ENCODE measurements around the gene LAS1L. TPM values are rescaled to one million over a fixed set of nuclear protein-coding genes. Genes with fewer than 3 reads are reported as not detected.

LAS1L gene
- total and polyA plus RNA-seq, 2 donors (not counting 1 experiment from before 2014, with no cell fraction given), result 11.9 to 16.4 TPM

- H3K4me1 ChIP-seq (ENCODE audit: control insufficient read depth, extremely low read depth, insufficient read depth, low read length), result peaks cover 3% of the 10 kb centered on the region
- DNase-seq (ENCODE audit: low read depth in 2 of 2), result peak in 1 of 2 donors; percentile 4
- H3K79me2 ChIP-seq (ENCODE audit: control insufficient read depth, insufficient read depth, low read length), result peaks cover 19% of the 10 kb centered on the region
- no peak overlapping the region for H3K4me3 ChIP-seq (replicated peaks in 1 of 4; ENCODE audit: control extremely low read depth in 1 of 4, insufficient read depth in 1 of 4, low read depth in 3 of 4, low read length in 4 of 4)
- no peaks in the 10 kb centered on the region for H3K36me3 ChIP-seq (ENCODE audit: control insufficient read depth, insufficient read depth, low read length)
- H3K9ac ChIP-seq (ENCODE audit: insufficient read depth, low read length), result no peak overlapping the region
- no peaks in the 10 kb centered on the region for H4K20me1 ChIP-seq (ENCODE audit: control insufficient read depth, extremely low read depth, insufficient read depth, low read length)
- no peak overlapping the region for H2AFZ ChIP-seq (ENCODE audit: low read length)
- H3K4me2 ChIP-seq (ENCODE audit: extremely low read depth, insufficient read depth, low read length), result no peak overlapping the region
- no peak for TF ChIP-seq CTCF (conservative IDR thresholded peaks at IDR 0.05 in 1 of 2, IDR thresholded peaks at IDR 0.05 in 1 of 2; ENCODE audit: low read depth in 1 of 2, low read length in 2 of 2)
- TF ChIP-seq EZH2 (IDR thresholded peaks at IDR 0.05; ENCODE audit: low read length, missing control alignments), result no peak
- no peaks in the 10 kb centered on the region for H3K27me3 ChIP-seq (ENCODE audit: control insufficient read depth, insufficient read depth, low read length)
- H3K27ac ChIP-seq (ENCODE audit: insufficient read depth, low read length), result no peak overlapping the region
- H3K9me3 ChIP-seq (ENCODE audit: control insufficient read depth, insufficient read depth, low read depth, low read length), result no peaks in the 10 kb centered on the region
Observed at GRCh38 chrX:65537229-65537628, 2.6 kb upstream of the LAS1L start.

GRCh38 chrX:65536291-65536690, 1.7 kb upstream of the LAS1L start:
- no peak overlapping the region for H3K4me2 ChIP-seq (ENCODE audit: extremely low read depth, insufficient read depth, low read length)
- H3K4me1 ChIP-seq (ENCODE audit: control insufficient read depth, extremely low read depth, insufficient read depth, low read length), result peaks cover 3% of the 10 kb centered on the region
- no peak overlapping the region for H2AFZ ChIP-seq (ENCODE audit: low read length)
- H3K36me3 ChIP-seq (ENCODE audit: control insufficient read depth, insufficient read depth, low read length), result no peaks in the 10 kb centered on the region
- H3K9me3 ChIP-seq (ENCODE audit: control insufficient read depth, insufficient read depth, low read depth, low read length), result no peaks in the 10 kb centered on the region
- TF ChIP-seq EZH2 (IDR thresholded peaks at IDR 0.05; ENCODE audit: low read length, missing control alignments) (no peak), CTCF (conservative IDR thresholded peaks at IDR 0.05 in 1 of 2, IDR thresholded peaks at IDR 0.05 in 1 of 2; ENCODE audit: low read depth in 1 of 2, low read length in 2 of 2) (no peak)
- H3K27ac ChIP-seq (ENCODE audit: insufficient read depth, low read length), result no peak overlapping the region
- H3K4me3 ChIP-seq (replicated peaks in 1 of 4; ENCODE audit: control extremely low read depth in 1 of 4, insufficient read depth in 1 of 4, low read depth in 3 of 4, low read length in 4 of 4), result no peak overlapping the region
- no peaks in the 10 kb centered on the region for H4K20me1 ChIP-seq (ENCODE audit: control insufficient read depth, extremely low read depth, insufficient read depth, low read length)
- no peak overlapping the region for H3K9ac ChIP-seq (ENCODE audit: insufficient read depth, low read length)
- no peaks in the 10 kb centered on the region for H3K27me3 ChIP-seq (ENCODE audit: control insufficient read depth, insufficient read depth, low read length)
- no peak for DNase-seq (ENCODE audit: low read depth in 2 of 2)
- H3K79me2 ChIP-seq (ENCODE audit: control insufficient read depth, insufficient read depth, low read length), result peaks cover 23% of the 10 kb centered on the region

- no peak for DNase-seq (ENCODE audit: low read depth in 2 of 2)
- peaks cover 3% of the 10 kb centered on the region for H3K4me1 ChIP-seq (ENCODE audit: control insufficient read depth, extremely low read depth, insufficient read depth, low read length)
- H3K4me2 ChIP-seq (ENCODE audit: extremely low read depth, insufficient read depth, low read length), result no peak overlapping the region
- peaks cover 23% of the 10 kb centered on the region for H3K79me2 ChIP-seq (ENCODE audit: control insufficient read depth, insufficient read depth, low read length)
- no peak overlapping the region for H2AFZ ChIP-seq (ENCODE audit: low read length)
- no peaks in the 10 kb centered on the region for H3K36me3 ChIP-seq (ENCODE audit: control insufficient read depth, insufficient read depth, low read length)
- no peaks in the 10 kb centered on the region for H3K9me3 ChIP-seq (ENCODE audit: control insufficient read depth, insufficient read depth, low read depth, low read length)
- no peak overlapping the region for H3K9ac ChIP-seq (ENCODE audit: insufficient read depth, low read length)
- H3K27ac ChIP-seq (ENCODE audit: insufficient read depth, low read length), result no peak overlapping the region
- TF ChIP-seq EZH2 (IDR thresholded peaks at IDR 0.05; ENCODE audit: low read length, missing control alignments) (no peak), CTCF (conservative IDR thresholded peaks at IDR 0.05 in 1 of 2, IDR thresholded peaks at IDR 0.05 in 1 of 2; ENCODE audit: low read depth in 1 of 2, low read length in 2 of 2) (no peak)
- H4K20me1 ChIP-seq (ENCODE audit: control insufficient read depth, extremely low read depth, insufficient read depth, low read length), result no peaks in the 10 kb centered on the region
- H3K4me3 ChIP-seq (replicated peaks in 1 of 4; ENCODE audit: control extremely low read depth in 1 of 4, insufficient read depth in 1 of 4, low read depth in 3 of 4, low read length in 4 of 4), result no peak overlapping the region
- H3K27me3 ChIP-seq (ENCODE audit: control insufficient read depth, insufficient read depth, low read length), result no peaks in the 10 kb centered on the region
Observed at GRCh38 chrX:65532016-65532415, 2.6 kb downstream of the LAS1L start.
